GM19238 (cell line): ENCODE measurements around the gene SLC25A48.
"Not testable (repeated sequence)": the region's sequence is repeated elsewhere in the genome, so short reads cannot be mapped to it uniquely, and the experiment has no call there.

Experiments
- DNase-seq: peaks from one replicate; pipeline ENCODE4 v3.0.0; 2011; ENCODE audit warnings: low spot score; ENCODE audit not compliant: insufficient read length

SLC25A48 gene

GRCh38 chr5:135829681-135830383 lies 4.6 kb upstream of the SLC25A48 start:
- DNase-seq, result peak; percentile 47

- no peak for DNase-seq
Observed at GRCh38 chr5:135830384-135830700, 4.1 kb upstream of the SLC25A48 start.

GRCh38 chr5:135830876-135831275 lies 3.6 kb upstream of the SLC25A48 start:
- no peak for DNase-seq

GRCh38 chr5:135831439-135831838 lies 3.0 kb upstream of the SLC25A48 start:
- DNase-seq, result no peak

- DNase-seq, result no peak
Observed at GRCh38 chr5:135831851-135832555, 2.5 kb upstream of the SLC25A48 start.

GRCh38 chr5:135832941-135833920 lies 1.2 kb upstream of the SLC25A48 start:
- DNase-seq, result no peak

GRCh38 chr5:135833961-135834638 lies 363 bp upstream of the SLC25A48 start:
- no peak for DNase-seq

- no peak for DNase-seq
Observed at GRCh38 chr5:135835766-135836165, 1.3 kb downstream of the SLC25A48 start.

- DNase-seq, result not testable (repeated sequence)
Observed at GRCh38 chr5:135838395-135838794, 3.9 kb downstream of the SLC25A48 start.

- DNase-seq, result no peak
Observed at GRCh38 chr5:135839566-135839965, 5.1 kb downstream of the SLC25A48 start.

- no peak for DNase-seq
Observed at GRCh38 chr5:135840959-135841358, 6.5 kb downstream of the SLC25A48 start.

- DNase-seq, result no peak
Observed at GRCh38 chr5:135842737-135843136, 8.3 kb downstream of the SLC25A48 start.

GRCh38 chr5:135843571-135844337 lies 9.3 kb downstream of the SLC25A48 start:
- no peak for DNase-seq

- DNase-seq, result no peak
Observed at GRCh38 chr5:135846311-135846710, 11.8 kb downstream of the SLC25A48 start.

GRCh38 chr5:135847976-135848375 lies 13.5 kb downstream of the SLC25A48 start:
- no peak for DNase-seq

- DNase-seq, result no peak
Observed at GRCh38 chr5:135850231-135850630, 15.8 kb downstream of the SLC25A48 start.

GRCh38 chr5:135850671-135851070 lies 16.2 kb downstream of the SLC25A48 start:
- no peak for DNase-seq

GRCh38 chr5:135851186-135851914 lies 16.9 kb downstream of the SLC25A48 start:
- no peak for DNase-seq

GRCh38 chr5:135851915-135852845 lies 17.7 kb downstream of the SLC25A48 start:
- no peak for DNase-seq
